PFSK-1 (cell line): ENCODE results near the gene DOCK10.

Source experiments
- FOXP2 ChIP-seq: optimal IDR thresholded peaks from 2 replicates; pipeline ENCODE3; 2011; ENCODE audit warnings: borderline replicate concordance, control low read depth, inconsistent platforms; ENCODE audit not compliant: insufficient read depth; ENCODE audit errors: extremely low read length, extremely low read depth
- POLR2AphosphoS5 ChIP-seq: IDR thresholded peaks from 2 replicates; pipeline ENCODE4 v1.6.1; 2012; ENCODE audit warnings: low read depth, mild to moderate bottlenecking, control low read depth, low read length, moderate library complexity
- REST ChIP-seq, 2 experiments: IDR thresholded peaks; 2 replicates each; pipeline versions ENCODE4 v1.6.1 to v1.8.0; 2011 to 2012; ENCODE audit warnings: low read depth in 2 of 2, low read length in 2 of 2, control low read depth in 1 of 2, inconsistent platforms in 1 of 2, mild to moderate bottlenecking in 1 of 2, moderate library complexity in 1 of 2; ENCODE audit not compliant: insufficient read depth in 1 of 2
- SIN3A ChIP-seq: IDR thresholded peaks from 2 replicates; pipeline ENCODE4 v1.6.1; 2012; ENCODE audit warnings: mild to moderate bottlenecking, low read length, moderate library complexity, borderline replicate concordance; ENCODE audit not compliant: insufficient read depth
- TAF1 ChIP-seq: IDR thresholded peaks from 2 replicates; pipeline ENCODE4 v1.6.1; 2012; ENCODE audit warnings: low read length, control low read depth, borderline replicate concordance; ENCODE audit not compliant: insufficient read depth

The DOCK10 gene

GRCh38 chr2:225013425-225014365, 28.6 kb downstream of the DOCK10 start:
- no peak for TF ChIP-seq FOXP2
- TF ChIP-seq POLR2AphosphoS5, result no peak
- TF ChIP-seq TAF1, result no peak
- no peak for TF ChIP-seq REST (IDR thresholded peaks at IDR 0.05; ENCODE audit: insufficient read depth in 1 of 2, low read depth in 2 of 2, low read length in 2 of 2)
- TF ChIP-seq SIN3A, result no peak

- TF ChIP-seq TAF1, result no peak
- no peak for TF ChIP-seq SIN3A
These were observed 30.7 kb downstream of the DOCK10 start for GRCh38 chr2:225011585-225011984.

GRCh38 chr2:225010804-225011203, 31.5 kb downstream of the DOCK10 start:
- TF ChIP-seq SIN3A (no peak), REST (IDR thresholded peaks at IDR 0.05; ENCODE audit: insufficient read depth in 1 of 2, low read depth in 2 of 2, low read length in 2 of 2) (no peak), POLR2AphosphoS5 (no peak), FOXP2 (no peak), TAF1 (no peak)

GRCh38 chr2:225009768-225010167, 32.5 kb downstream of the DOCK10 start:
- TF ChIP-seq REST (IDR thresholded peaks at IDR 0.05; ENCODE audit: insufficient read depth in 1 of 2, low read depth in 2 of 2, low read length in 2 of 2) (no peak), POLR2AphosphoS5 (no peak), SIN3A (no peak), FOXP2 (no peak), TAF1 (no peak)

- TF ChIP-seq TAF1 (no peak), REST (IDR thresholded peaks at IDR 0.05; ENCODE audit: insufficient read depth in 1 of 2, low read depth in 2 of 2, low read length in 2 of 2) (no peak), SIN3A (no peak), FOXP2 (no peak), POLR2AphosphoS5 (no peak)
These were observed 33.3 kb downstream of the DOCK10 start for GRCh38 chr2:225008935-225009334.
